Panc1 (cell line): ENCODE data around the gene ZNF462.

Experiments used
- CTCF ChIP-seq: fragments of 450-650 bp; IDR thresholded peaks from 2 replicates; pipeline ENCODE4 v1.5.1; 2017; ENCODE audit warnings: mild to moderate bottlenecking
- TCF7L2 ChIP-seq: IDR thresholded peaks from 2 replicates; pipeline ENCODE4 v1.6.1; 2011; ENCODE audit warnings: mild to moderate bottlenecking, low read depth, low read length, inconsistent platforms

DNA sequence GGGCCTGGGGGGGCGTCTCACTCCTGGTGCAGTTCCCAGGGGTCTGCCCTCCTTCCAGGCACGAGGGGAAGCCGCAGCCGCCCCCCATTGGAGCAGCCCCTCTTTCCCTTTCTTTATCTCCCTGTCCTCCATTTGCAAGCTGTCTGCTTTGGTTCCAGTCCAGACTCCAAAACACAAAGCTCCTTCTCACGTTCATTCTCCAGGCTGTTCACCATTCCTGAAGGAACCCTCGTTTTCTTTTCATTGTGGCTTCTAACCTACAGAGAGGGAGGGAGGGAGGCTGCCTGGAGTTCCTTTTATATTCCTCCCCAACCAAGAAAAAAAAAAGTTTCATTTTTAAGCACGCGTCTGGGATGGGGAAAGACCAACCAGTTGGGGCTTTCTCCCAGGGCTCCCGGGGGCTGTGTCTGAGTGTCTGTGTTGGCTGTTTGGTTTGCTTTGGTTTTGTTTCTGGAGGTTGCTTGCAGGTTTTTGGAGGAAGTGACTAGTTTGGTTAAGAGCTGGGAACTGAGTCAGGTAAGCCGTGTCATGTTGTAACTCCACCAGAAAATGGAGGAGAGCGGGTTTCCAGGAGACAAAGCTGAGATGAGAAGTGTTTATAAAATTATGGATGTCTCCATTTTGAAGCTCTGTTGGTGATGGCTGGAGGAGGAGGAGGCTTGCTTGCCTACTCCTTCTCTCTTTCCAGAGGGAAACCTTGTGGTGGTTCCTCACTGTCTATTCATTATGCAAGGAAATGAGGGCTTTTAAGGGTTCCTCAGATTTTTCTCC lies 1.6 kb downstream of the ZNF462 start:
- TF ChIP-seq CTCF (no peak), TCF7L2 (no peak)
